VCaP (cell line): Measurements from ENCODE around the gene CATSPER1.
"Not testable (repeated sequence)": the region's sequence is repeated elsewhere in the genome, so short reads cannot be mapped to it uniquely, and the experiment has no call there.

Experiments used
- H3K27ac ChIP-seq: fragments of 450-650 bp; 2 replicates; pipeline ENCODE4 v1.5.1; 2017
- CTCF ChIP-seq: fragments of 450-650 bp; conservative IDR thresholded peaks from 2 replicates; pipeline ENCODE4 v1.5.1; 2017; ENCODE audit warnings: mild to moderate bottlenecking, moderate library complexity

The CATSPER1 gene

DNA sequence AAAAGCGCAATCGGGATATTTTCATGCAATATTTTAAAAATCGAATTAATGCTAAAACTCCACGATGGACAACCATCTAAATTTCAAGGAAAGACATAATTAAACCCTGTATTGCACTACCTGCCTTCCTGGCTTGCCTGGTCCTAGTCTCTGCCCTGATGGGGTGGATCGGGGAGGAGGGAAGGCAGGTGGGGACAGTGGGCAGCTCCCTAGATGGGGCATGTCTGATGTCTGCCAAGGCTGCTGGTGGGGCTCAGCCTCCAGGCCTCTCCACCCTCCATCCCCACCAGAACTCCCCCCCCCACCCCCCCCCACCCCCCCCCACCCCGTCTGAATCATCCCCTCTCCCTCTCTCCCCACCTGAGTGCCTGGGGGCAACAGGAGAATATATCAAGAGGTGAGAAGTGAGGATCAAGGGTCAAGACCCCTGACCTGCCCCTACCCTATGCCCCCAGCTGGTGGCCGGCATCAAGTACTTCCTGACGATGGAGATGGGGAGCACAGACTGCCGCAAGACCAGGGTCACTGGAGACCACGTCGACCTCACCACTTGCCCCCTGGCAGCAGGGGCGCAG is 13.8 kb downstream of the CATSPER1 start:
- TF ChIP-seq CTCF, result no peak
- no peak overlapping the region for H3K27ac ChIP-seq

DNA sequence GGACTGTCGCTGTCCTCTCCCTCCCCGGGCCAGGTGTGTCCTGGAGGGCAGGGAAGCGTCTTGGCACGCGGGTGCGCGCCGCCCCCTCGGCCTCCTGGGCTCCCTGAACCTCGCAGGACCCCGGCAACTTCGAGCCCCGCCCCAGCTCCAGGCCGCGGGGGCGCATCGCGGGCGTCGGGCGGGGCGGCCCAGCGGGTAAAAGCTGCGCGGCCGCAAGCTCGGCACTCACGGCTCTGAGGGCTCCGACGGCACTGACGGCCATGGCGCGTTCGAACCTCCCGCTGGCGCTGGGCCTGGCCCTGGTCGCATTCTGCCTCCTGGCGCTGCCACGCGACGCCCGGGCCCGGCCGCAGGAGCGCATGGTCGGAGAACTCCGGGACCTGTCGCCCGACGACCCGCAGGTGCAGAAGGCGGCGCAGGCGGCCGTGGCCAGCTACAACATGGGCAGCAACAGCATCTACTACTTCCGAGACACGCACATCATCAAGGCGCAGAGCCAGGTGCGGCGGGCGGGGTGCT is 14.4 kb downstream of the CATSPER1 start, which contains the start of gene CST6:
TSS of gene CST6 (plus strand) at position 224 of the 519 bp plus-strand sequence. CDS start at position 261, 37 bp downstream.
- no peak within 1 kb of the TSS; the same call in 1 of the 2 replicates for H3K27ac ChIP-seq

GRCh38 chr11:66011239-66011784 is 15.0 kb downstream of the CATSPER1 start:
- H3K27ac ChIP-seq, result no peak overlapping the region; the same call in 1 of the 2 replicates
- no peak for TF ChIP-seq CTCF

More for the DNA sequence above, 14.4 kb downstream of the CATSPER1 start, which contains the start of gene CST6:
- TF ChIP-seq CTCF, result peak; percentile 34

DNA sequence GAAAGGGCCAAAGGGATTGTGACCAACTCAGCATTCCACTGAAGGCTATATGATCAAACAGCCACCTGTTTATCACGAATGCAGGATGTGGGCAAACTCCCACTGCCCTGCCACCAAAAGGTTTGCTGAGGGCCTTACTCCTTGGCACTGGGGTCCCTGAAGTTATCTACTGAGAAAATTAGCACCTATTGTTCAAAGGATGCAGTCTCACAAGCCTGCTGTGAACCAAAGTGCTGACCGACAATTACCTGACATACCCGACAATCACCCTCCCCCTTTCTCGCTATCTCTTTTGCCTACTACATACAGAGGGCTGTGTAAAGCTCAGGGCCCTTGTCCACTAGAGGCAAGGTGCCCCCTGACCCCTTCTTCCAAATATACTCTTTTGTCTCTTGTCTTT is 16.2 kb downstream of the CATSPER1 start:
- H3K27ac ChIP-seq, result not testable (repeated sequence)

DNA sequence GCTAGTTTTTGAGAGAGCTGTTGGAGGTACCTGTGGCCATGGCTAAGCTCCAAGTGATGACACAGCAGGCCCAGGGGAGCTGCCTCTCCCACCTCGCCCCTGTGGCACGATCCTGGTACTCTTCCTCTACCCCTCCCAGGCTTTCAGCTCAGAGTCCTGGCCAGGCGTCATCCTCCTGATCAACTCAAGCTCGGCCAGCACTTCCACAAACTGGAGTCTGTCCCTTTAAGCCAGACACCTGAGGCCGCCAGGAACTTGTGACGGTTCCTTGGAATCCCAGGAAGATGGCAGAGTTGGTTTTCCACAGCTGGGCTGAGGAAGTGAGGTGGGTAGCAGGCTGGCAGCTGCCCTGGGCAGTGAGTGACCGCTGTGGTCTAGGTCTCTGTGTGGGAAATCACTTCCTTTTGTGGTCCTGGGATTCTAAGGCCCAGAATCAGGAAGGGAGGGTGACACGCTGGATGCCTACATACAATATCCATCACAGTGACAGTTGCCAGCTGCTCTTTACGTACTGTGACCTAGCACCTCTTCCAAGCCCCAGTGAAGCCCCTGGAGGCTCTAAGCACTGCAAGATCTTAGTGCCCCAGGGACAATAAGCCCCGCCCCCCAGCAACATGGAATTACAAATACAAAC is 17.7 kb downstream of the CATSPER1 start:
- TF ChIP-seq CTCF, result no peak
- H3K27ac ChIP-seq, result no peak overlapping the region; the same call in 1 of the 2 replicates

DNA sequence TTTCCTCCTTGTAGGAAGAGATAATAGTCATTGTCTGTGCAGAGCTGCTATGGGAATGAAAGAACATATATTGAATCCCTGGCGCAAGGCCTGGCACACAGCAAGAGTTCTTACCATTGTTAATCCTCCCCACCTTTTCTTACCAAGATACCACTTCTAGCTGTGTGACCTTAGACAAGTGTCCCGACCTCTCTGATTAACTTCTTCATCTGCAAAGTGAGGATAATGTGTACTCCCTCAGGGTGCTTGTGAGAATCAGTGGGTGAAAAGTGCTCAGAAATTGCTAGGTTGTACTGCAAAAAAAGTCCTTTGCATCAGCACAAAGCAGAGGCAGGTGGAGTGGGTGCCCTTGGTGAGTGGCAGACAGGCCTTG is 18.2 kb downstream of the CATSPER1 start:
- TF ChIP-seq CTCF, result no peak
- H3K27ac ChIP-seq, result no peak overlapping the region; the same call in 1 of the 2 replicates

DNA sequence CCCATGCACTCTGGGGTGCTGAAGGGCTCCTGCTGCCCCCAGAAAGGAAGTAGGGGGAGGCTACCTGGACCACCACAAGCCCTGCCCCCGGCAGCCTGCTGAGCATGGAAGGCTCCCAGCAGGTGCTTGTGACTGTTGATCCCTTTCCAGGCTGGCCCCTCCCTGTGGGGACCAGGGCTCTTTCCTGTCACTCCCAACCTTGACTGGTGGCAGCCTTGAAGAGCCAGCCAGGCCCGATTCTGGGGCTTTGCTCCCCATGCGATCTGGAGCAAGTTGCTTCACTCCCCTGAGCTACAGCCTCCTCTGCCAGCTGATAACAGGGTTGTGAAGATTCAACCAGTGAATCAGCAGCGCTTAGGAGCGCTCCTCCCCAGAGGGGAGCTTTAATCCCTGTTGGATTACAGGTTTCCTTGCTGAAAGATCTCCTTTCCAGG is 19.1 kb downstream of the CATSPER1 start:
- H3K27ac ChIP-seq, result no peak overlapping the region
- no peak for TF ChIP-seq CTCF

- no peak overlapping the region for H3K27ac ChIP-seq
- no peak for TF ChIP-seq CTCF
These were observed 19.4 kb downstream of the CATSPER1 start for GRCh38 chr11:66006891-66007176.
